Inferior parietal cortex (tissue), 1 donor: ENCODE data around the gene FIGN.

ENCODE experiments used
- DNase-seq: peaks from one replicate; pipeline ENCODE4 v3.0.0-alpha.2; 2016; ENCODE audit errors: extremely low spot score

FIGN gene

DNA sequence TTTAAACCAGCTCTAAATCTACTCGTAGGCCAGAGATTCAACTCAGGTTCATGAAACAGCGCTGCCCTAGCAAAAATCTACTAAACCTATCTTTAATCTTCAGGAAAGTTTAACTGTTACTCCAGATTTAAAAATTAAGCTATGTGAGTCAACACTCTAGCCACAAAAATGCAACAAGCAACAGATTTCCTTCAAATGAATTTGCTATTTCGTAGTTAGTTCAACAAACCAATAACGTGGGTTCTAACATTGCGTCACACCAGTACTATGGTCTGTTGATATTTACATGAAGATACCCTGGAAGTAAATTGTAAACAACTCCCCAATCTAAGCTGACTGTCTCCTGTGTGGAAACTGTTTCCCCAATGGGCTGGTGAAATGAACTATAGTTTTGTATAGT lies 71.2 kb downstream of the FIGN start:
- DNase-seq: no peak

DNA sequence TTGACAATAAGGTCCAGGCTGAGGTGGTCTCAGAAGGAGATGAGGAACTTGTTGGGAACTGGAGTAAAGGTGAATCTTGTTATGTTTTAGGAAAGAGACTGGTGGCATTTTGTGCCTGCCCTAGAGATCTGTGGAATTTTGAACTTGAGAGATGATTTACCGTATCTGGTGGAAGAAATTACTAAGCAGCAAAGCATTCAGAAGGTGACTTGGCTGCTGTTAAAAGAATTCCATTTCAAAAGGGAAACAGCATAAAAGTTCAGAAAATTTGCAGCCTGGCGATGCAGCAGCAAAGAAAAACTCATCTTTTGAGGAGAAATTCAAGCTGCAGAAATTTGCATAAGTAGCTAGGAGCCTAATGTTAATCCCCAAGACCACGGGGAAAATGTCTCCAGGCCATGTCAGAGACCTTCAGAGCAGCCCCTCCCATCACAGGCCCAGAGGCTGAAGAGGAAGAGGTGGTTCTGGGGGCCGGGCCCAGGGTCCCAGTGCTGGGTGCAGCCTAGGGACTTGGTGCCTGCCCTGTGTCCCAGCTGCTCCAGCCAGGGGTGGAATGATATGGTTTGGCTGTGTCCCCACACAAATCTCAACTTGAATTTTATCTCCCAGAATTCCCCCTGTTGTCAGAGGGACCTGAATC lies 73.5 kb downstream of the FIGN start:
- no peak for DNase-seq

DNA sequence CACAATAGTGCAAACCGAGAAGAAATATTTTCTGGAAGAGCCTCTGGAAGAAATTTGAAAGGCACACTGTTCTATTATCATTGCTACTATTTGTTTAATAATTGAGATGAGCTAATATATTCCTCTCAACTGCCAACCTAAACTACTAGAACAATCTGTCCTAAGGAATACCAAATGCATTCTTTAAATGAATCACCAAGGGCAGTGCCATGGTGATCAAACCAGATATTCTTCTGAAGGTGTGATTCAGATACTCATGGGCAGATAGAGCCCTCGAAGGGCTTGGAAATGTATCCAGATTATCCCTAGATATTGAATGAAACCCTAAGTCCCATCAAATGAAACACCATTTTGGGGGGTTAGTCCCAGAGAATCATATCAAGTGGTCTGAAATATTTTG lies 76.6 kb downstream of the FIGN start:
- no peak for DNase-seq

DNA sequence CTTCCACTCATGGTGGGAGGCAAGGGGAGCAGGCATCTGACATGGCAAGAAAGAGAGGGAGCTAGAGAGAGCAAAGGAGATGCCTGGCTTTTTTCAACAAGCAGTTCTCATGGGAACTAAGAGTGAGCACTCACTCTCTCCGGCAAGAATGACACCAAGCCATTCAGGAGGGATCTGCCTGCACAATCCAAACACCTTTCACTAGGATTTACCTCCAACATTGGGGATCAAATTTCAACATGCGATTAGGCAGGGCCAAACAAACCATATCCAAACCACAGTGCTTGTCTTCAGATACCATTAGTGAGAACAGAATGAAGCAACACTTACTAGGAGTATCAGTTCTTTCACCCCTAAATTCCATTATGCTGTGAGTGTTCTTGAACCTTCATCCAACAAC lies 77.3 kb downstream of the FIGN start:
- DNase-seq: no peak

DNA sequence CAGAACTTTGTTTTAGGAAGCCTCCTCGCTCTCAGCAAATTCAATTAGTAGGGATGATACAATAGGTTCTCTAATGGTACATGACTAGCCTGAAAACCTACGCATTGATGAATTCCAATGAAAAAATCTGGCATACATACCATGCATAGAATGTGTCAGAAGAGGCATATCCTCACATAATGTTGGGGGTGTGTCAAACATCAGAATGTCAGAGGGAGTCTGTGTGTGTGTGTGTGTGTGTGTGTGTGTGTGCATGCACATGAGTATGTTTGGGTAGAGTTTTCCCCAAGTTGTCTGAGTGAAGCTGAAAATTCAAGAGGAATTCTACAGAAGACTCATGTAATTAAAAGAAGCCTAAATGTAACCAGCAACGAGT lies 78.5 kb downstream of the FIGN start:
- DNase-seq: no peak

DNA sequence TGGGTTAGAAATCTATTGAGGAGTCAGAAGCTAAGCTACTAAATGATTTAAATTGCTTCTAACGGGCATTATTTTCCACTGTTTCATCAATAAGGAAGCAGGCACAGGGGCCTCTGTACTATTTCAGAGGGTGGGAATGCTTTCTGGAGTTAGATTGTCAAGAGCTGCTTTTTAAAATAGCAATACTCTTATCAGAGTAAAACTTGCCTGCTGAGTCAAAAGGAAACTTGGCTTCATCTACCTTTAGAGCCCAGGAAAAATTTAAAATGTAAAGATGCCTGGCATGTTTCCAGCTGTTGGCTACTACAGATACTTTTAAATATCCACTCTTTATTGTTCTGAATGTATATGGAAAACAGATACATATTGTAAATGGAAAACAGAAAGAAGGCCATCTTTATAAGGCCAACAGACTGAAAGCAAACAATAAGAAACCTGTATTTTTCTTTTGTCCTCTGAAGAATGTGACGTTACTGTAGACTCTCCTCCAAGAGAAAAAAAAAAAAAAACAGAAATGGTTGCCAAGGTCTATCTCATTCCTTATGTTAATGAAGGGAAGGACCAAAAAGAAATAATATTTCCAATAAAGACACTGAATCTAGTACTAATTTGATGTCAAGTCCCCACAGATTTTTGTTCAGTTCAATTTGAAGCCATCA lies 79.1 kb downstream of the FIGN start:
- DNase-seq: no peak

DNA sequence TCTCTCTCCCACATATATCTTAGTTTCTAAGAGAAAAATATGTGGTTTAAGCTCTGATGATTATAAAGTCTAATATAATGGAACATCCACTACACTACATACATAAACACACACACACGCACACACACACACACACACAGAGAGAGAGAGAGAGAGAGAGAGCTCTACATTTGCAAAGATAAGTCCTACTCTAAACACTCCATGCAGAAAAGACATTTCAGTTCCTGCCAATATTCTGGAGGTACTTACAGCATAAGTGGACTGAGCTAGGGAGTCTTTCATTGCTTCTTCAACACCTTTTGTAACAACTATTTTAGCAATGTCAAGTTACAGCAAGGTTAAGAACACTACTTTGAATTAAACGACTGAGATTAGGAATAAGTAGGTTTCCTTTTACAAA lies 80.1 kb downstream of the FIGN start:
- DNase-seq: no peak

DNA sequence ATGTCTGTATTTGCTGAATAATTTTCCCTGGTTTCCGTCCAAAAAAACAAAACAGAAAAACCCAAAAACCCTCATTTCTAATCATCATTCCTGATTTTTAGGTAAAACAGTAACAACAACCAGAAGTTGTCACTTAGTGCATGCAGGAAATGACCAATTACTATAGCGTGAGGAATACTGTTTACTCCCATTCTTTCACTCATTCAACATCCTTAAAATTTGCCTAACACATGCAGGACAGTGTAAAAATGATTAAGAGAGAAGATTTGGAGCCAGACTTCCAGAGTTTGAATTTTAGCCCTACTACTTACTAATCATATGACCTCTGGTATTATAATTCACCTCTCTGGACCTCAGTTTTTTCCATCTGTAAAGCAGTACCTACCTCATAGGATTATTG lies 83.1 kb downstream of the FIGN start:
- no peak for DNase-seq

DNA sequence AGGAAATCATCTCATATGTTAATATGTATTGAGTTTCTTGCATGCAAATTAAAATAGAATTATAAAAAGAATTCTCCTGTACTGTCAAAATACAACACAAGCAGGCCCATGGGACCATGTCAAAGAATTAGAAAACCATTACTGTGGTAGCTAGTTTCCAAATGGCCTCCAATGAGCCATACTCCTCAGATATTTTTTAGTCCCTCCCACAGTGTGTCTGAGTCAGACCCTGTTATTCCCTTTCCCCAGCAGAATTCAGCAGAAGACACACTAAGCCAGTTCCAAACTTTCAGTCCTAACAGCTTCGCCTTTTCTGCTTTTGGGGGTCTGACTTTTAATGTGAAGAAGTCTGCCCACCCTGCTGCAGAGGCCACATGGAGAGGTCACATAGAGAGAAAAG lies 86.7 kb downstream of the FIGN start:
- no peak for DNase-seq

DNA sequence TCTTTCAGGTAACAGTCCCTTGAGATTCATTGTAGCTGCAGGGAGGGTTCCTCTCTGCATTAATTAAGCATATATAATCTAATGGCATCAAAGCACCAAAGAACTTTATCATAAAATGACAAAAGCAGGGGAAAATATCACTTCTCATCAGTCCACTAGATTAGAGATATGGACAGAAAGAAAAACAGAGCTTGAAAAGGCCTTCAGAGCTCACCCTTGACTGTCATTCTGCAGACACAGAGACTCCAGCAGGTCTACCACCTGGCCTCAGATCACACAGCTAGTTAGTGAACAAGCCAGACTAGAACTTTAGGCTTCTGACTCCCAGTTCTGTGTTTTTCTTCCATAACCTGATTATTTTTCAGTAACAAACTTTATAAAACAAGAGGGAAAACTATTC lies 88.5 kb downstream of the FIGN start:
- no peak for DNase-seq

DNA sequence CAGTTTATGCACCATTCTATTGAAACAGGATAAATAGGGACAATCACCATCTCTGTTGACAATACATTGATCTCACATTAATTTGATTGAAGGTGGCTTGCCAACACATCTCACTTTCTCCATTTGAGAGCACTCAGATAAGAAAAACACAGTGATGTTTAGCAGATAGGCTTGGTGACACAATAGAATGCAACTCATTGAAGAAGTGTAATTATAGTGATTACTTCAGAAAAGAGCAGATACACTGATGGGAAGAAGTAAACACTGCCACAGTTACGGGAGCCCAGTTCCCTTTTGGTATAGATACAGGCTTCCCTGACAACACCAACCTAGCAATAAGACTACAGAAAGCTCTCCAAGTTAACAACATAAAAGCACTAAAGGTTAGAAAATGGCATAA lies 89.1 kb downstream of the FIGN start:
- no peak for DNase-seq

DNA sequence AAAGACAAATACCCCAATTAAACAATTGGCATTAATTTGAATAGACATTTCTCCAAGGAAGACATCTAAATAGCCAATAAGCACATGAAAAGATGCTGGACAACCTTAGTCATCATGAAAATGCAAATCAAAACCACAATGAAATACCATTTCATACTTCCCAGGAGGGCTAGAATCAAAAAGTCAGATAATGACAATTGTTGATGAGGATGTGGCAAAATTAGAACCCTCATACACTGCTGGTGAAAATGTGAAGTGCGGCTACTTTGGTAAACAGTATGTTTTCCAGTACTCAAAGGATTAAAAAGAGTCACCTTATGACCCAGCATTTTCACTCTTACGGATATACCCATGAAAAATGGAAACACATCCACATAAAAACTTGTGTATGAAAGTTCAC lies 91.6 kb downstream of the FIGN start:
- no peak for DNase-seq

DNA sequence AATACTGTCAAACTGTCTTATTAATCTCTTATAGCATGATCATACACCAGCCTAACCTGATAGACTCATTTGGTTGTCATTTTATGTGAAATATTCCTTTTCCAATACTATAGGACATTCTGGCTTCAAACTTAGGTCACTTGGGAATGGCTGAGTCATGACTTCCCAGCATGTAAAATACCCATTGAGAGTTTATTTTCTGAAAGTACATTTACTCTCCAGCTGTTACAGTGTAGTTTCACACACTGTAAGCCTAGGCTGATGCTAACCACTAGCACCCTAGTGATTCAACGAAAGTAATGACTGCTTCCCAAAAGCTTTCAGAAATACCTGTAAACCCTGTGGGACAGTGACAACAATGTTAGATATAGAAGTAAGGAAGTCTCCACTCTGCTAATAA lies 93.8 kb downstream of the FIGN start:
- DNase-seq: no peak

DNA sequence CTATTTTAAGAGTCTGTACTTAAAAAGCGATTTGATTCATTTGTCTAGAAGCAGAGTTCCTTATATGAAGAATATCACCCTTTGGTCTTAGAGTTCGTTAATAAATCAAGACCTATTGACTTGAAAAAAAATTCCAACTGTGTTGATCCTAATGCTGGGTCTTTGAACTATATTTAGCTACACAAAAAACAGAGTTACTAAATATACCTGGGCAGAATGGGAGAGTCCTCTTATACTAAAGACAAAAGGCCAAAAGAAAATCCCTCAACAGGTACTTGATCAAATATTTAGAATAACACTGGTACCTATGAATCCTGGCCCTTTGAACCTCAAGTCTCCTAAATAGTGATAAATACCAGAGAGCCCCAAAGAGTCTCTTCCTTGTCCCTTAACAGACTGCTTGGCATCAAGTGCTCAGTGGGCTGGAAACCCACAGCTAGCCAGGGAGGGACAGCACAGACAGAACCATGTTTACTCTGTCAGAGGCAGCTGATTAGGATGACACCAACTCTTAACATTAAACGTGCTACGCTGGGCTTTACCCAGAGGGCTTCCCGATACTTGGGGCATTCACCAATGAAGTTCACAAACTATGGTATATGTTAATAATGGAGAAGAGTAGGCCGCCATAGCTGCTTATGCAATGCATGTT lies 95.1 kb downstream of the FIGN start:
- DNase-seq: no peak

DNA sequence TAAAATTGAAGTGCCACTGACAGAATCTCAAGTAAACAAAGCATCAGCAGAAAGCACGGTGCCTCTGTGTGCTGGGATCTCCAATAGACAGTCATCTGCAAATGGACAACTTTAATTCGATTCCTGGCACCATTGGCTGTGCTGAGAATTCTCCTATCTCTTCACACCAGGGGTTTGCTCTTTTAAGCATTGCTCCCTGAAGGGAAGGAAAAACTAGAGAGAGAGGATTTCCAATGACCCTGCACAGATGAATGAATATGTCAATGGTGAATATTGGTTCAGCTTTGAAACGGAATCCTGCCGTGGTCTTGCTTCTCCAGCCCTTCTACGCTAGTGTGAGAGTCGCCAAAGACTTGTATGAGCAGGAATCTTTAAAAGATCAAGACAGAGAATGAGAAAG lies 97.9 kb downstream of the FIGN start:
- DNase-seq: no peak

DNA sequence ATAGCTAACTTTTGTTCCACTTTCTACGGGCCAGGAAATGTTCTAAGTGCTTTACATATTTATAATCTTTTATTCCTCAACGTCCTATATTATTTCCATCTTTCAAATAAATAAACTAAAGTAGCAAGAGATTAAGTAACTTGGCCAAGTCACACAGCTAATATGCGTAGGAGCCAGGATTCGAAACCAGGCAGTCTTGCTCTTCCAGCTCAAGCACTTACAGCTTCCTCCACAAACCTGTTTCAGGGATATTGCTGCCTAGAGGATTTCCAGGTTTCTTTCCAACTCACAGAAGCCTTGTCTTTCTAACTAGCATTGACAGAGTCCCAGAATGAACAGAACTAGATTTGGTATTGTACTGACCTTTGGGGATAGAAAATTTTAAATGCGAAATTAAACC lies 102.5 kb downstream of the FIGN start:
- no peak for DNase-seq

DNA sequence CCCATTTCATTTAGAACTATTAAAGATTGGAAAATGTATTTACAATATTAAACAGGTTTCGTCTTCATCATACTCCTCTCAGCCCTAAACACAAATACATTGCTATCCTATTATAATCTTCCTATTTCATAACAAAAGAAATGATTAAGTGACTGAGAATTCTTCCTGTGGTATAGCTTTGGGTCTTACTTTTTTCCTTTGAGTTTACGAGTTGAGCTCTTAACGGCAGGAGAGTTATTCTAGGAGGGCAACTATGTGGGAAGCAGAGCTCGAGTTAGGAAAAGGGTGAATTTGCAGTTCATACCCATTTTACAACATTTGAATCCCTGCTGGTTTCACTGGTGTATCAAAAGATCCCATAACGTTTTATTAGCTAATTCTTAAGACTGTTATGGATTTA lies 105.0 kb downstream of the FIGN start:
- no peak for DNase-seq

DNA sequence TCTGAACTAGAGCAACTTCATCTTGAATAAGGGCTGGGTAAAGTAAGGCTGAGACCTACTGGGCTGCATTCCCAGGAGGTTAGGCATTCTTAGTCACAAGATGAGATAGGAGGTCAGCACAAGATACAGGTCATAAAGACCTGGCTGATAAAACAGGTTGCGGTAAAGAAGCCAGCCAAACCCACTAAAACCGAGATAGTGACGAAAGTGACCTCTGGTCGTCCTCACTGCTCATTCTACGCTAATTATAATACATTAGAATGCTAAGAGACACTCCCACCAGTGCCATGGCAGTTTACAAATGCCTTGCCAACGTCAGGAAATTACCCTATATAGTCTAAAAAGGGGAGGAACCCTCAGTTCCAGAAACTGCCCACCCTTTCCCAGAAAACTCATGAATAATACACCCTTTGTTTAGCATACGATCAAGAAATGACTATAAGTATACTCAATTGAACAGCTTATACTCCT lies 109.1 kb downstream of the FIGN start:
- no peak for DNase-seq

DNA sequence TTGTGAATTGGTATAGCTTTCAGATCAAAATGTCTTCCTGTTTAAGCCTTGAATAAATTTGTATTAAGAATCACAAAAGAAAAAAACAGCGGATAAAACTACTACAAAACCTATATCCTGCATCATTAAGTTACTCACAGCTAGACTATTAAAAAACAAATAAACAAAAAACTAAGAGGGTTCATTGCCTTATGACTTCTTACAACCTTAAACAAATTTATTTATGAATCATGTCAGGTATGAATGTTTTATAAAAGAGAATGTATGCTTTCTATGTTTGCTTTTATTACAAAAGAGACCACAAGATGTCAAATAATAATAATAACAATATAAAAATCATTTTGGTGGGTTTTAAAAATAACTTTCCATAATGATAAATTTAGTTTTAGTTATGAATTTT lies 109.6 kb downstream of the FIGN start:
- DNase-seq: no peak

DNA sequence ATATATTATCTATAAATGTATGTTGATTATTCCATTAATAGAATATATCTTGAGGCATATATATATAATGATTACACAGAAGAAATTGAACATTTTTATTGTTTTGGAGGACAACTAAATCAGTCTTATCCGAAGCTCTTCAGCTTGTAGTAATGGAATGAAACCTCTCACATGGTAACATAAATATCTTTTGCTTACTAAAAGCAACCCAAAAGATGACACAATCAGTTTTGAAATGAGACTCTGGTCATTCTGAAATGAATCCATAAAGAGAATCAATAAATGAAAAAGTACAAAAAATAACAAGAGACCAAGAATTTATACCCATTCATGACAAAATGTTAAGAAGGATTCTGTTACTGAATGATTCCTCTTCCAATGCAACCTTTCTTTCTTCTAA lies 110.2 kb downstream of the FIGN start:
- no peak for DNase-seq

DNA sequence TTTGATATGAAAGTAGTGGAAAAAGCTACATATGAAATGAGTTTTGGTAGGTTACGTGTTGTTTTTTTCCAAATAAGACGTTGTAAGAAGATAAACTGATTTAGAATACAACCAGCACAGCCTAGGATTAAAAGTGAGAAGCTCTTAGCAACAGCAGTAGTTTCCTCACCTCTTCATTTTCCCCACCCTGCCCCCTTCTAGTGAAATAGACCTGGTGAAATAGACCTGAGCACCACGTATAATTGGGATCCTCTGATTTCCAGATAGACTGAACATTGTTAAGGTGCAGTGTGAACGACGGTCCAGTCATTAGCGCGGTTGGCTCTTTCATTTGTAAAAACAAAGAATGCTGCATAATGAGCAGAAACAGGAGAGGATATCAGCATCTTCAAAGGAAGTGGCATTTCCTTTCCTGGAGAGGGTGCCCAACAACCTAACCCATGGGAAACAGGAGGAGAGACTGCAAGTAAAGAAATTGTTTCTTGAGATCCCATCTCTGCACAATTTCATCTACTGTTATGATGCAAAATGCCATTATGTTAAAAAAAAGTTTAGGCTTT lies 114.3 kb downstream of the FIGN start:
- no peak for DNase-seq

DNA sequence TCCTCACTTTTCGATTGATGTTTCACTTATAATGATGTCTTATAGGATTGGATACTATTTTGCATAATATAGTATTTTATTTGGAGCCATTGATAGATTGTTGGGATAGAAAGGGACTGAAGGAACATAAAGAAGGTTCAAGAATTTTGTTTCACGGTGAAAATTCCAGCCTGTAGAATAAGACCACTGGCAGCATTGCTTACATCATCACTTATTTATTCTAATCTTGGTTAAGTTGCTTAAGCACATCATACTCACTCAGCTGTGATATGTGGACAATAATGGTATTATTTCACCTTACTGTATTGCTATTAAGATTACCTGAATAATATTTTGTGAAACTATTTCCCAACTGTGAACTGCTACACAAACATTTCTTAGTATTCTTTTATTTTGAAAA lies 118.3 kb downstream of the FIGN start:
- DNase-seq: no peak

DNA sequence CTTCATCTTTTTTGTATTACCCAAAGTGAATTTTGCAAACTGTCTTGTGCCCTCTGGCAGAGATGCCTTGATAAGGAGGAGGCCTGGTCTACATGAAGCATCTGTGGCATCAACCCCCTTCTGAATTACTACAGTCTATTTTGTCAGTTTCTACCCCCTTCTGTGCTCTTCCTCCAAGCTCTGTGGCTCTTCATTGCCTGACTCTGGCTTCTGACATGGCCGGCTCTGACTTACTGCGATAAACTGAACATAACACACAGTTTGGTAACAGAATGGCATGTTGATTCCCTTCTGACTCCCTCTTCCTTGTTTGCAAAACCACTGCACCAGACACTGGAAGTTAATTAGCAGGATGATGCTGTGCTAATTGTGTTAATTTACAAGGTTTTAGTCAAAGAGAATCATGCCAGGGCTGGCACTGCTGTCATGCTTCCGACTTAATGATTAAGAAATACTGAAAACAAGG lies 122.5 kb downstream of the FIGN start:
- DNase-seq: peak; percentile 36
